Measurements from ENCODE around the gene FAM174B.

GRCh38 chr15:92656089-92656488 lies 514 bp upstream of the FAM174B start:
- no peak for TF ChIP-seq POLR2A (IDR thresholded peaks at IDR 0.05)
- no peak for TF ChIP-seq CTCF (IDR thresholded peaks at IDR 0.05)

All from testis (tissue), 2 donors.